Stimulated activated CD8-positive, alpha-beta memory T cell treated with anti-CD3 and anti-CD28 coated beads, Interleukin-7, amount 100 ng/mL, for 48 hours (primary cell): Measurements from ENCODE around the gene CD6.
"Not testable (repeated sequence)": the region's sequence is repeated elsewhere in the genome, so short reads cannot be mapped to it uniquely, and the experiment has no call there.

Experiments
- DNase-seq, 2 donors: peaks; one replicate each; pipeline ENCODE4 v3.0.0-alpha.2; 2020; ENCODE audit warnings: low read depth in 1 of 2; ENCODE audit errors: extremely low read depth in 1 of 2

The CD6 gene

DNA sequence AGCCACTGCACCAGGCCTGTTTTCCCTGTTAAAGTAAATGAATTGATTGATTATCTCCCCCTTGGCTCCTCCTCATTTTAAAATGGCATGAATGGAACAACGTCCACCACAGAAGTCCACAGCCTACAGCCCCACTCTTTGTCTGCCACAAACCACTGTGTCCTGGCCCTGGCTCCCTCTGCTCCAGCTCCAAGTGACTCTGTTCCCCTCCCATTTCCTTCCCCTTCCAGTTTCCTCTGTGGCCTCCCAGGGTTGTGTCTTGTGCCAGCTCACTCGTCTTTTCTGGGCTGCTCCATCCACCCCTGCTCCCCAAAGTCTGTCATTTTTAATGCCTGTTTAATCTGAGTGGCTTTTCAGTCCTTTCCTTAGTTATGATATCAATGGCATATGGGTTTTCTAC is 78.4 kb downstream of the CD6 start:
- DNase-seq, result no peak

DNA sequence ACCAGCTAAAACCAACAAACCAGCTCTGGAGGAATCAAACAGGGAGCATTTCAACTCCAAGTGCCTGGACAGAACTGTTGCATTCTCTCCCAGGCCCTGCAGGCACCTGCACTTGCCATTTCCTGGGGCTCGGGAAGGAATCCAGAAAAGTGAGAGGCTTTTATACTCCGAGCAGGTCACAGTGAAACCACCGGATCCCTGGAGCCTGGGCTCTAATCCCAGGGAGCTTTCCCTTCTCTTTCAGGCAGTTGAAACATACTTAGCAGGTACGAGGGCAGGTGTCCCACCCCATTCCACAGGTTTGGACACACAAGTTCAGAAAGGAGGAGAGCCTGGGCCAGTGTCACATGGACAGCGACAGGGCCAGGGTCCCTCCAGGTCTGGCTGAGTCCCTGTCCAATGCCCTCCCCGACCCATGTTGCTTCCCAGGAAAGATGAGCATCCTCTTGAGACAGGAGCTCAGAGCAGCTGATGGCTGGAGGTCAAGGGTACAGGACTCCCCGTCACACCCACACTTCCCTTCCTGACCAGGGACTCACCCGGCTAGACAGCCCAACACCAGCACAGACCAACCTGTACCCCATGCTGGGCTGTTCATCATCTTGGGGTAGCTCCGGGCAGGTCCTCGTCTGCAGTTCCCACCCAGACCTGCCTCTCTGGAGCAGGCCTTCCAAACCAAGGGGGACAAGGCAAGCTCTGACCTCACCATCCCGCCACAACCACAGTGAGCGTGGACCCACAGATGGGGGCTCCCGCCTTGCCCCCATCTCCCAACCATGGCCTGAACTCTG is 80.9 kb downstream of the CD6 start:
- no peak for DNase-seq

DNA sequence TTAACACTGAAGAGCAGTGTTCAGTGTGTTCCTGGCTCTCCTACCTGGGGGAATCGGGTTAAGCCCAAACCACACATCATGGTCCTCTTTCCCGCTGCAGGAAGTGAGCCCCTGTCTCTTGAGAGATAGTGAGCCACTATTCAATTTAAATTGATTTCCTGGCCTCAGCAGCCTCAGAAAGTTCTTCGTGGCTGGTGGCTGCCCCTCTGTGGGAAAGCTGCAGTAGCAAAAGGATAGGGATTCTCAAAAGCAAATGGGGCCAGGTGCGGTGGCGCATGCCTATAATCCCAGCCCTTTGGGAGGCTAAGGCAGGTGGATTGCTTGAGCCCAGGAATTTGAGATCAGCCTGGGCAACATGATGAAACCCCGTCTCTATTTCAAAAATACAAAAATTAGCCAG is 81.7 kb downstream of the CD6 start:
- DNase-seq, result no peak

DNA sequence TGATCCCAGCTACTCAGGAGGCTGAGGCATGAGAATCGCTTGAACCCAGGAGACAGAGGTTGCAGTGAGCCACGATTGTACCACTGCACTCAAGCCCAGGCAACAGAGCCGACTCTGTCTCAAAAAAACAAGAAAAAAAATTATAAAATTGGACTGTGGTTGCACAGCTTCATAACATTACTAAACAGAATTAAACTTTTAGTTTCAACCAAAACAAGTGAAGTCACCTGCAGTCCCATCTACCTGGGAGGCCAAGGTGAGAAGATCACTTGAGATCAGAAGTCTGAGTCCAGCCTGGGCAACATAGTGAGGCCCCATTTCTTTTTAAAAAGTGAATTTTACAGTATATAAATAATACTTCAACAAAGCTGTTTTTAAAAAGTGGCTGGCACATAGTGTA is 83.0 kb downstream of the CD6 start:
- DNase-seq, result no peak

DNA sequence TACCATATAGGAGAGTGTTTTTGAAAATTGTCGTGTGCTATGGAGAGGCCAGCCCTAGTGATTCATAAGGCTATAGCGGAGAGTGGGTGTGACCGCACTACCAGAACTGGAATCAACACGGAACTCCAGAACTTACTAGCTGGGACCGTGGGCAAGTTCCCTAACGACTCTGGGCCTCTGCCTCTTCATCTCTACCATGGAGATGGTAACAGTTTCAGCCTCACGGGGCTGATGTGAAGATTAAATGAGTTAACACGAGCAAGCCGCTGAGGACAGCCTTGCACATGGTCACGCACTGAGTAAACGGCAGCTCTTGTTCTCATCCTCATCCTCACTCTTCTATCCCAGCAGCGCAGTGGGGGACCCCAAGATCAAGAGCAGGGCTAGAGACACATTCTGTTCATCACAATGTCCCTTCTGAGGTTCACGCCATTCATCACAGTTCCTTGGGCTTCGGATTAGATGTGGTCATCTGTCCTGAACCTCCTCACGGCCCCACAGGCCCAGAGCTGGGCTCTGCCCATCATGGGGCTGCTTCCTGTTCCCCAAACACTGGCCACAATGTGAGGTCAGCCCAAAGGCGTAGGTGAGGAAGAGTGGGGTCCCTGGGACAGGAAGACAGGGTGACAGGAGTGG is 83.6 kb downstream of the CD6 start:
- peak in 1 of 2 donors; percentile 59 for DNase-seq

DNA sequence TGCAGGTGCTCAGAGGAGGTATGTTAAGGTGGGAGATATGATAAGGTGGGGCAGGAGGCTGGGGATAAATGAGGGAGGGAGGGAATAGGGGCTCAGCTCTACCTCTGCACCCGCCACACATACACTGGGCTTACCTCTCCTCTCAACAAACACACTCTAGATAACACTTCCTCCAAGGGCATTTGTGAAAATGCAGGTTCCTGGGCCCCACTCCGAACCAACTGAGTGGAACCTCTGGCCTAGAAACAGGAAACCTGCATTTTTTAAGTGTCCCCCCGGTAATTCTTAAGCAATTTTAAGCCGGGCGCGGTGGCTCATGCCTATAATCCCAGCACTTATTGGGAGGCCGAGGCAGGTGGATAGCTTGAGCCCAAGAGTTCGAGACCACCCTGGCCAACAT is 84.3 kb downstream of the CD6 start:
- DNase-seq, result no peak

DNA sequence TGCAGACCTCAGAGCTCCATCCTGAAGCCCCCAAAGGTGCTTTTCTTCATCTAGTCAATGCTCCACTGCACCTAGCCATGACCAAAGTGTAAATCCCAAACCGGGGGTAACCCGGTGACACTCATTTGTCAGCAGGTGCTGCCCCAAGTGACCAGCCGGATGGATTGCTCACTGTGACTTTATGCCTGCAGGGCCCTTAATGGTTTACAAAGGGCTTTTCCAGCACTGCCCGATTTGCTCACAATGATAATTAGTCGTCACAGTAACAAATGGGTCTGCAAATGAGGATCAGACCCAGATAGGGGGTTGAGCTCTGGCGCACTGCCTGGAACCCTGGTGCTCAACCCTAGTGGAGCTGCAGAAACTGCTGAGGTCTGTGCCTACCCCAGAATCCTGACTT is 85.1 kb downstream of the CD6 start:
- no peak for DNase-seq

DNA sequence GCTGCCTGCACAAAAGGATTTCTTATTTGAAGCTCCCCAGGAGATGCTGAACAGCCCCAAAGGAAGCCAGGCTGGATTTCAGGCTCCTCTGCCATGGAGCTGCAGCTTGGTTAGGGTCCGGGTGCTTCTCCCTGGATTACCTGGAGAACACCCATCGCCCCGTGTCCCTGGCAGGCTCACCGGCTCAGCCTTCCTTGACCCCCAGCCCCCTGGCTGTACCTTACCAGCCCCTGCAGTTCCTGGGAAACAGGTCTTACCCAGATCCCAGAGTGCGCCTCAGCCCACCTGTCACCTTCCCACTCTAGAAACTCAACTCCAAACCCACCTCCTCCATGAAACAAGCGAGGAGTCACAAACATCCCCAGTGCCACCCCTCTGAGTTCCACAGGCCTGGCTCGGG is 85.5 kb downstream of the CD6 start:
- no peak for DNase-seq

DNA sequence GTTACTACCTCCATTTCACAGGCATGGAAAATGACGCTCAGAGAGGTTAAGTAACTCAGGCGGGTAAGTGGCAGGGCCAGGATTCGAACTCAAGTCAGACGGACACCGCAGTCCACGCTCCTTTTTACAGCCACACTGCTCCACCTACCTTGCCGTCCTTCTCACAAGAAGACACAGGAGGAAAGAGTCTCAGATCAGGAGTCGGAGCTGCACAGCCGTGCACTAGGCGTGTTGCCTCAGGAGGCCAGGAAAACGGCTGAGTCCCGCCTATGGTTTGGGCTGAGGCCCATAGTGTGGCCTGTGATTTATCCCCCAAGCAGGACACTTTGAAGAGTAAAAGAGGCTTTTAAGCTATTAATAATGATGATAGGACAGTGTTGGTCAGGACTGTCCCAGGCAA is 86.1 kb downstream of the CD6 start:
- DNase-seq, result no peak

DNA sequence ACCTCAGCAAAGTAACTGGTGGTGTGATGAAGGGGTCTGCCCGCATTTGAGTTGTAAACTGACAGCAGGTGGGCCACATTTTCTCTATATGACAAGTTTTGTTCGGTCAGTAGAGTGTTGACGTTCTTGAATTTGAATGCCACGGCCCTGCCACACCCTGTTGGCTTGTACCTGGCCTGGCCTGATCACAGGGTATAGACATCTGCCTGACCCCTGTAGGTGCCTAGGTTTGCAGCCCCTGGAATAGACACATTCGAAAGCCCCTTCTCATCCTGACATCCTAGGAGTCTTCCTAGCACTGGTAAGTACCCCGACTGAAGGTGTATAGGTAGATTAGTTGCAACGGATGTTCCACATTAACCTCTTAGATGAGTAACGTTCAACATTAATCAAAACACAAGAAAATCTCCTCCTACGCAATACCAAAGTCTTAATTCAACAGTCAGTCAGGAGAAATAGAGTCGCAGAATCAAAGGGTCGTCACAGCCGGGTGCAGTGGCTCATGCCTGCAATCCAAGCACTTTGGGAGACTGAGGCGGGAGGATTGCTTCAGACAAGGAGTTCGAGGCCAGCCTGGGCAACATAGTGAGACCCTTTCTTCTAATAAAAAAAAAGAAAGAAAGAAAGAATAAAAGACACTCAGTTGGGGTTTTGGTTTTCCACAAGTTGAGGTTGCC is 87.2 kb downstream of the CD6 start:
- no peak for DNase-seq

DNA sequence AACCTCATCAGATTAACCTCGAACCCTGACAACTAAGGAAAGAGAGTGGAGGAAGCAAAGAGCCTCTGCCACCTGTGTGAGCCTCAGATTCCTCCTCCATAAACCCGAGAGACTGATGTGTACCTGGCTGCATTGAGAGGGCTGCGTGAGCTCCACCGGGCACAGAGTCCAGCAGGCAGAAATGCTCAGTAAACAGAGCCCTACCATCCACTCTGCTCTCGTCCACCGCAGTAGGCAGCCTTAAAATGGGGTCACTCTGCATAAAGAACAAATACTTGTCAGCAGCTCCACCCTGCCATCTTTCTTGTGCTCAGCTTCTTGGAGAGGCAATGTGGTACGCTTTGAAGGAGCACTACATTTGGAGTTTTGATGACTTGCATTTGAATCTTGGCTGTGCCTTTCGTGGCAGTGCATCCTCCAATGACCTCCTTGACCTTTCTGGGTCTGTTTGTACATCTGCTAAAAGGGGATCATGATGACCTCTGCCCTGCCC is 87.8 kb downstream of the CD6 start:
- no peak for DNase-seq

DNA sequence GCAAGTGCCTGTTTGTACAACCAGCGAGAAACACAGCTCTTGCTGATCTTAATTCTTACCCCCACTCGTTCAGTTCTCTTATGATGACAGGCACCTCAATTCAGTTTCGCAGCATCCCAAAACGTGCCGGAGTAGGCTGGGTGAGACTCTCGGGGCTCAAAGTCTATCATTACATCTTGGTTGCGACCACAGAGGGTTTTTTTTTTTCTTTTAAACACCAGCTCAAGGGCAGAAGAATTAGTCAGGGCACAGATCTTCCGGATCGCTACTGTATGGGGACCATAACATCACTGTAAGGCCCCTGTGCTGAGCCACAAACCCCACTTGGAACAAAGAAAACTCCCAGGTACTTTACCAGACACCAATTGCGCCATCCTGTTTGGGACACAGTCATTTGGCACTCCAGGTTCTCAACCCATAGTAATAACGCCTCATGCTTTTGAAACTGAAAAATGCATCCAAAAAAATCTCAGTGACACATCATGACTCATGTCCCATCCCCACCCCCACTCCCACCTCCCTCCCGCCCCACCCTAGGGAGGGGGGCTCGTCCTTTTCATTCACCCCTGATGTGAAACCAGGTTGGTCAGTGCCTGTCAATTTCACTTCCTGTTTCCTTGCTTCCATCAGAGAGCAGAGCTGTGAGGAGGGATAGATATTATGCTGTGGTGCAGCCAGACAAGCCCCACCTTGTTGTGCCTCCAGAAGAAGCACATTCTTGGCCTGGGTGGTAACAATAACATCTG is 89.8 kb downstream of the CD6 start:
- DNase-seq, result peak; percentile 70 to 88

DNA sequence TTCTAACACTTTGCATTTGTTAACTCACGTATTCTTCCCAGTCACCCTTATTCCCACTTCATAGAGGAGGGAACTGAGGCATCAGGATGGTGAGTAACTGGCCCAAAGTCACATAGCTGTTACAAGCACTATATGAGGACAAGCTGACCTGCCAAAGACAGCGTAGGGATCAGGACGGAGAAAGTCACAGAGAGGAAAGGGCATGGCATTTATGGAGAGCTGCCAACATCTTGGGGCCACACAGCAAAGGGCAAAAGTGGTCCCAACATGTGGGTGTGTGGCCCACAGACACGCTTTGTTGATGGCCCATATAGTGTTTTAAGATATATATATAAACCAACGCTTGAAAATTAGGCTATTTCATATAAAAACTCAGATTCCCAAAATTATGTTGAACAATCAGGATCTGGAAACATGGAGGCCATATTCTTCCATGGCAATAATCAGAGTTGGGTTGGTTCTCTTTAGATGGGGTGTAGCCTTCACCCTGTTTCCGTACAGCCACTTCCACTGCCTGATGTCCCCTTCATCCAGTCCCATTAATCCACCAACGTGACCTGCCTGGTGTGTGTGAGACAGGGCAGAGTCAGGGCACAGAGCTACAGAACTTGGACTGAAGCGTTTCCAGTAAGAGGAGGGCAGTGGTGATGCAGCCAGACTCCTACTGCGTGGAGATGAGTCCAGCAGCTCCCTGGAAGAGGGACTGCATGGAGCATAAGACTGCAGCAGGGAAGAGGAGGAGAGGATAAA is 90.9 kb downstream of the CD6 start:
- no peak for DNase-seq

DNA sequence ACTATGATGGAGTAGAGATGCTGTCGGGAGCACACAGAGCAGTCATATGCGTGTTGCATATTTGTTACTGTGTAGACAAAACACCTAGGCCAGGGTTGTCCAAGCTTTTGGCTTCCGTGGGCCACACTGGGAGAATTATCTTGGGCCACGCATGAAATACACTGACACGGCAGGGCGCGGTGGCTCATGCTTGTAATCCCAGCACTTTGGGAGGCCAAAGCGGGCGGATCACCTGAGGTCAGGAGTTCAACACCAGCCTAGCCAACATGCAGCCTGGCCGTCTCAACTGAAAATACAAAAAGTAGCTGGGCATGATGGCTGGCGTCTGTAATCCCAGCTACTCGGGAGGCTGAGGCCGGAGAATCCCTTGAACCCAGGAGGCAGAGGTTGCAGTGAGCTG is 93.8 kb downstream of the CD6 start:
- not testable (repeated sequence) for DNase-seq

DNA sequence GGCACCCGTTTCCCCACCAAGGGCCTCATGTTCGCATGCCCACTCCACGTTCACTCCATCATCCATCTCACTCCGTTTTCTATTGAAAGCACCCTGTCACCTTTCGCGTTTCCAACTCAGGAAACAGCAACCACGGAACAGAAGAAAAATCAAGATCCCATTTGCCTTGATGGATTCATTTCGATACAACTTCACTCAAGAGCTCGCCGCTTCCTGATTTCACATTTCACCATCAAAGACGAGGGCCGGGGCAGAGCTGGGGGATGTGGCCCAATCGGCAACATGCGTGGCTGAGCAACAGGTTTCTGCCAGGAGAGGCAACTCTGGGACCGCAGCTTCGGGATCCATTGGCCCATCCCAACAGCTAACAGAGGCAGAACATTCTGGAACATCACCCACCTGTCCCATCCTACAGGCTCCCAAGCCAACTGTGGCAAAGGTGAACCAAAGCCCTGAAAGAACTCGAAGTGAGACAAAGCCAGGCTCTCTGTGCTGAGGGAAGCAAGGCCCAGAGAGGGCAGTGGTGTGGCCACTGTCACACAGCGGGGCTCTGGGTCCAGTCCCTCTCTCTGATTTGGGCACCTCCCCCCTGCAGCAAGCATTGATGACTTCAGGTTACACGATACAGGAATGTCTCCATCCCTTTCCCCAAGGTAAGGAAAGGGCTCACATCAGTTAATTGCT is 94.6 kb downstream of the CD6 start:
- no peak for DNase-seq

DNA sequence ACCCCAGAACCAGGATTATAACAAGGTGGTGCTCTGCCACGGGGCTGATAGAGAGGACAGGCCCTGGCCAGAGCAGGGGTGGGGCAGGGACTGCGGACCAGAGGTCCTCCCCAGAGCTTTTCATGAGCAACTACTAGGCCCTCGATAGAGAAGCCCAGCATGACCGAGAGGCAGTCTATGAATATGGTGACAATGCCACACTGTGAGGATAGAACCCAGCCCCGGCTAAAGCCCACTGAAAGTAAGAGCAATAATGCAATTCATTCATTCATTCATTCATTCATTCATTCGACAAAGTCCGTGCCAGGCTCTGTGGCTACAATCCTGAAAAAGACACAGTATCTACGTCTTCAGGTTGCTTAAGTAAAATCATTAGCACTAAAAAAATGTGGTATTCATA is 95.2 kb downstream of the CD6 start:
- DNase-seq, result no peak

DNA sequence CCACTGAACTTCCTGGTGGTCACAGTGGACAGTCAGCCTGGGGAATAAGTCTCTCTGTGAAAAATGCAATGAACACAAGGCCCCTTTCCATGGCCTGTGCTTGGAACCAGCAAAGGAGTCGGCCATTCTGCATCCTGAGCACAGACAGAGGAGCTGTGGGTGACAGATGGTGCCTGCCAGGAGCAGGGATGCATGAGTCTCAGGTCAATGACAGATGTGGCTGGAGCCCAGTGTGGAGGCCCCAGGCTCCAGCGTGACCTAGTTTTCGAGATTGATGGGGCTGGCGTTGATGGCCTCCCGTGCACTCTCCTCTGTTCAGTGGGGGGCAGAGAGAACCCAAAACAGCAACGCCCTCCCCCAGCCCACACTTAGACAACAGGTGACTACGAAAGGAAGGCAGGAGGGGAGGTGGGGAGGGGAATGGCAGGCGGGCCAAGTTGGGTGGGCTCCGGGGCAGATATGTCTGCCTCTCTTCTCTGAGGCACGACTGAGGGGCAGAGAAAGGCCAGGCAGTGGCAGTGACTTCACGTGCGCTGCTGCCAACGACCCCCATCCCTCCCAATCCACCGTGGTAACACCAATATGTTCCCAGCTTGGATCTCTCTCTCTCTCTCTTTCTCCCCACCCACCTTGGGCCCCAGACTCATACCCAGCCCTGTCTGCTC is 96.4 kb downstream of the CD6 start:
- DNase-seq, result no peak

DNA sequence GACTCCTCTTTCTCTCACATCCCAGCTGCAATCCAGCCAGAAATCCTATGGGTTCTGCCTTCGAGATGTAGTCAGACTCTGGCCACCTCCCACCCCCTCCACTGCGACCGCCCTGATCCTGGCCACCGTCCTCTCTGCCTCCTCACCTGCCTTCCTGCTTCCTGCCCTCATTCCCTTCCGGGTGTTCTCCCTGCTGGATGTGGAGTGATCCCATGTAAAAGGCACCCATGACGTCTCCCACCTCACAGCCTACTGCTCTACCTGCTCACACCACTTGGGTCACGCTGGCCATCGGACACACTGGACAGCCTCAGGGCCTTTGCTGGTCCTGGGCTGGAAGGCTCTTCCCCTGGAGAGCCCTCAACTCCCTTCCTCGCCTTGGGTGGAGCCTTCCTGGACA is 97.1 kb downstream of the CD6 start:
- no peak for DNase-seq

DNA sequence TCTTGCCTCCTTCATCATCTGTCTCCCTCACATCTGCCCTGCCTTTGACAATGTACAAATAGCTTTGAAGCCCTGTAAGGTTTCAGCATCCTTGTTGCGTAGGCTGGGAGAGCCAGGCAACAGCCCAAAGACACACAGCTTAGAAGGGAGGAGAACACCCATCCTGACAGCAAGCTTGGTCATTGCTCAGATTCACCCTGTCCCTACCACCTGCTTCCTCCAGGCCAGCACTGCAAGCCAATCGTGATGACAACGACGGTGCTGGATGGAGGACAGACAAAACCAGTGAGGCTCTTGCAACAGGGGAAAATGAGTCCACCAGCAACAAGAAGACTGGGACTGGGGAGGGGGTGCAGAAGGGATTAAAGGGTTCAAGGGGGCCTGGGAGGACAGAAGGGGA is 97.9 kb downstream of the CD6 start:
- DNase-seq, result no peak
